Thyroid gland (tissue), 4 donors: ENCODE measurements around the gene CTU1. TPM values are rescaled to one million over a fixed set of nuclear protein-coding genes. Genes with fewer than 3 reads are reported as not detected.
A peak's percentile ranks its signal among the peaks of the same experiment; 100 is the strongest.

Source experiments
- DNase-seq, 2 donors: peaks; one replicate each; pipeline ENCODE4 v3.0.0-alpha.2; 2019
- H3K27ac ChIP-seq, 3 donors: fragments of 200-600 bp; sonication (generic); 1 replicate in 2 of 3; 2 replicates in 1 of 3; pipeline ENCODE4 v1.5.1; 2016 to 2019; ENCODE audit warnings: mild to moderate bottlenecking in 1 of 3, moderate library complexity in 1 of 3
- H3K27me3 ChIP-seq: fragments of 200-600 bp; sonication (generic); one replicate; pipeline ENCODE4 v1.5.1; 2019
- H3K36me3 ChIP-seq, 2 donors: fragments of 200-600 bp; sonication (generic); one replicate each; pipeline ENCODE4 v1.5.1; 2016 to 2019
- H3K4me1 ChIP-seq, 2 donors: fragments of 200-600 bp; sonication (generic); one replicate each; pipeline ENCODE4 v1.5.1; 2017 to 2019
- H3K4me3 ChIP-seq, 3 donors: fragments of 200-600 bp; sonication (generic); replicated peaks in 1 of 3; 1 replicate in 2 of 3; 2 replicates in 1 of 3; pipeline ENCODE4 v1.5.1; 2016; ENCODE audit warnings: mild to moderate bottlenecking in 1 of 3
- H3K9me3 ChIP-seq: fragments of 200-600 bp; sonication (generic); one replicate; pipeline ENCODE4 v1.5.1; 2017
- POLR2A ChIP-seq, 2 donors: fragments of 450-650 bp; IDR thresholded peaks; one replicate each; pipeline ENCODE4 v1.6.1; 2017; ENCODE audit warnings: antibody characterized with exemption in 2 of 2, mild to moderate bottlenecking in 2 of 2, moderate library complexity in 1 of 2
- WGBS, 2 donors: methylation state at CpG; one replicate each; pipeline ENCODE4 v1.1.5; 2017; 5-methylcytosine and 5-hydroxymethylcytosine counted together
- intact Hi-C: fragments of 100-400 bp; cut with DNase I; formaldehyde crosslinking; loops from one replicate; pipeline ENCODE4 v1.15.1; 2023
- total RNA-seq, 4 donors: library from RNA; depleted of rRNA; stranded (reverse); fragments of >200 nt; gene quantifications; one replicate each; pipeline ENCODE4 v1.2.3, GENCODE V29; 2016
- TF ChIP-seq, protein P1 (sequence below), 6 experiments: fragments of 200-600 bp in 3 of 6; fragments of 450-650 bp in 3 of 6; sonication (generic) in 3 of 6; IDR thresholded peaks; one replicate each; pipeline ENCODE4 v1.5.1; 2016 to 2019; ENCODE audit warnings: antibody characterized with exemption in 6 of 6, mild to moderate bottlenecking in 2 of 6, inconsistent platforms in 1 of 6, moderate library complexity in 1 of 6

The CTU1 gene
- total RNA-seq, 4 donors from 2014 or later: 7.5 to 13.6 (median 9.3) TPM

DNA sequence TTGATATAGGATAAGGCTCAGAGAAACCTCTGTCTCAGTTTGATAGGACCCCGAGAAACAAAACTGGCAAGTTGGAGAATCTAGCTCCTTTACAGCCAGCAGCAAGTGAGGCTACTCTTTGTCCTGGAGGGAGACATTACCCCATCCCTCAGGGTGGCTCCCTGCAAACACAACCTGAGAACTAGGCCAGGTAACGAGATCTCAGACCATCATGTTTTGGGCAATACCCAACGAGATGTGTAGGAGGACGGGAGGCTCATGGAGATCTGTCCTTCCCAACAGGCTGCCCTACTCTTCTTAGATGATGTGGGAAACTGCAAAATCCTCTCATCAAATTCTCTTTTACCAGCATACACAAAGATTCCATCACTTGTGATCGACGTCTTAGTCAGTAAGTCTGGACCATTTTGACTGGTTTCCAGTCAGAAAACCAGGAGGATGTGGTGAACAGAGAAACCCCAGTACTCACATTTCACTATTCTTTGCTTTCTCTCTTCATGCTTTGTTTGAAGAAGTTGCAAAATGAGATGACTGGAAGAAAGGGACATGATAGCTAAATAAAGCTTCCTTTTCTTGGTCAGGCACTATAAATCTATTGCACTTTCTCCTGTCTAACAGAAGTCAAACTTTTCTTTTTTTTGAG is 6.0 kb upstream of the CTU1 start:
- WGBS, 2 donors: 80 to 81% methylated on average over 6 of the region's 6 CpGs
- H3K27ac ChIP-seq: no peak overlapping the region
- no peaks in the 10 kb centered on the region for H3K9me3 ChIP-seq
- no peaks in the 10 kb centered on the region for H3K4me1 ChIP-seq
- intact Hi-C loops: no loop called here
- no peak for TF ChIP-seq POLR2A (IDR thresholded peaks at IDR 0.05)
- TF ChIP-seq, protein P1, sequence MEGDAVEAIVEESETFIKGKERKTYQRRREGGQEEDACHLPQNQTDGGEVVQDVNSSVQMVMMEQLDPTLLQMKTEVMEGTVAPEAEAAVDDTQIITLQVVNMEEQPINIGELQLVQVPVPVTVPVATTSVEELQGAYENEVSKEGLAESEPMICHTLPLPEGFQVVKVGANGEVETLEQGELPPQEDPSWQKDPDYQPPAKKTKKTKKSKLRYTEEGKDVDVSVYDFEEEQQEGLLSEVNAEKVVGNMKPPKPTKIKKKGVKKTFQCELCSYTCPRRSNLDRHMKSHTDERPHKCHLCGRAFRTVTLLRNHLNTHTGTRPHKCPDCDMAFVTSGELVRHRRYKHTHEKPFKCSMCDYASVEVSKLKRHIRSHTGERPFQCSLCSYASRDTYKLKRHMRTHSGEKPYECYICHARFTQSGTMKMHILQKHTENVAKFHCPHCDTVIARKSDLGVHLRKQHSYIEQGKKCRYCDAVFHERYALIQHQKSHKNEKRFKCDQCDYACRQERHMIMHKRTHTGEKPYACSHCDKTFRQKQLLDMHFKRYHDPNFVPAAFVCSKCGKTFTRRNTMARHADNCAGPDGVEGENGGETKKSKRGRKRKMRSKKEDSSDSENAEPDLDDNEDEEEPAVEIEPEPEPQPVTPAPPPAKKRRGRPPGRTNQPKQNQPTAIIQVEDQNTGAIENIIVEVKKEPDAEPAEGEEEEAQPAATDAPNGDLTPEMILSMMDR (IDR thresholded peaks at IDR 0.05): no peak
- no peak for DNase-seq
- no peak overlapping the region for H3K4me3 ChIP-seq
- no peaks in the 10 kb centered on the region for H3K36me3 ChIP-seq
- H3K27me3 ChIP-seq: no peaks in the 10 kb centered on the region

DNA sequence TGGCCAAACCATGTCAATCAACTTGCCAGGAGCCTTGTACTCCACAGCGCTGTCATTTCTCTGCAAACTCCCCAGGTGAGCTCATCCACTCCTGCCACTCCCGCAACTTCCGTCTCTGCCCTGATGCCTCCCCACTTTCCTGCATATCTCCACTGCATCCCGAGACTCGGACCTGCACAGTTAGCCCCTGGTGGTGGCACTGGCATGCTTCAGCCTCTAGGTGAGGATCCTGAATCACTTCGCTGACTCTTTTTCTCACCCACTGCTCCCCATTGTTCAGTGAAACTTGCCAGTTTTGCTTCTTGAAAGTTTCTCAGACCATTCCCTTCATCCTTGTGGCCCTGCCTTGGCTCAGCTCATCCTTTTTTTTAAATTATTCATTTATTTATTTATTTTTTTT is 3.4 kb upstream of the CTU1 start:
- 29 to 43% methylated on average over 6 of the region's 6 CpGs for WGBS, 2 donors
- intact Hi-C loops: no loop called here
- H3K27me3 ChIP-seq: no peaks in the 10 kb centered on the region
- no peaks in the 10 kb centered on the region for H3K36me3 ChIP-seq
- H3K9me3 ChIP-seq: no peaks in the 10 kb centered on the region
- TF ChIP-seq, protein P1 (IDR thresholded peaks at IDR 0.05): no peak
- no peak for TF ChIP-seq POLR2A (IDR thresholded peaks at IDR 0.05)
- no peak overlapping the region for H3K4me3 ChIP-seq
- no peak overlapping the region for H3K27ac ChIP-seq
- peaks cover 10 to 17% of the 10 kb centered on the region in 2 donors for H3K4me1 ChIP-seq
- DNase-seq: no peak

GRCh38 chr19:51110666-51110971 is 2.4 kb upstream of the CTU1 start:
- no peaks in the 10 kb centered on the region for H3K36me3 ChIP-seq

DNA sequence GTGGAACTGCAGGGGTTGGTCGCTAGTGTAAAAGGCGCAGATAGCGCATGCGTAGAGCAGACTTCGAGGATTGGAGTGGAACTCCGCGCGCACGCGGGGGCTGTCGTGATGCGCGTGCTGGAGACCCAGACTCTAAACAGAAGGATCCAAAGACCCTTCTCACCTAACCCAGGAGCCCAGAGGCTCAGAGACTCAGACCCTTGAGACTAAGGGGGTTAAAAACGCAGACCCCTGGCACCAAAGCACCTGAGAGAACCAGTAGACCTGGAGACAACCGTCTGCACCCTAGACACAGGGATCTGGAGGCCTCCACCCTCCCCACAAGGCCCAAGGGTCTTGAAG is 567 bp upstream of the CTU1 start:
- no peak for DNase-seq
- no peaks in the 10 kb centered on the region for H3K27me3 ChIP-seq
- peak overlapping the region in 2 of 3 donors; percentile 28 to 66 for H3K4me3 ChIP-seq
- TF ChIP-seq POLR2A (IDR thresholded peaks at IDR 0.05): no peak
- TF ChIP-seq, protein P1 (IDR thresholded peaks at IDR 0.05): peak in 1 of 6 experiments; percentile 11
- no peaks in the 10 kb centered on the region for H3K9me3 ChIP-seq
- H3K27ac ChIP-seq: peak overlapping the region in 1 of 3 donors; percentile 4
- peaks cover 0 to 3% of the 10 kb centered on the region in 2 donors for H3K36me3 ChIP-seq
- intact Hi-C loops: loop anchor here (5.0 kb wide), 2 partner anchors 386 to 489 kb away; partner anchors contain the start of gene CLEC11A
- H3K4me1 ChIP-seq: peaks cover 10 to 17% of the 10 kb centered on the region in 2 donors
- 1 to 2% methylated on average over 13 to 15 of the region's 15 CpGs for WGBS, 2 donors

More at GRCh38 chr19:51110666-51110971, 2.4 kb upstream of the CTU1 start:
- H3K4me3 ChIP-seq: no peak overlapping the region
- TF ChIP-seq POLR2A (IDR thresholded peaks at IDR 0.05): no peak
- TF ChIP-seq, protein P1 (IDR thresholded peaks at IDR 0.05): no peak
- H3K4me1 ChIP-seq: peaks cover 10 to 17% of the 10 kb centered on the region in 2 donors
- DNase-seq: no peak
- no peaks in the 10 kb centered on the region for H3K27me3 ChIP-seq
- 54 to 59% methylated on average over 1 of the region's 1 CpG for WGBS, 2 donors
- no peak overlapping the region for H3K27ac ChIP-seq
- no peaks in the 10 kb centered on the region for H3K9me3 ChIP-seq
- intact Hi-C loops: no loop called here

DNA sequence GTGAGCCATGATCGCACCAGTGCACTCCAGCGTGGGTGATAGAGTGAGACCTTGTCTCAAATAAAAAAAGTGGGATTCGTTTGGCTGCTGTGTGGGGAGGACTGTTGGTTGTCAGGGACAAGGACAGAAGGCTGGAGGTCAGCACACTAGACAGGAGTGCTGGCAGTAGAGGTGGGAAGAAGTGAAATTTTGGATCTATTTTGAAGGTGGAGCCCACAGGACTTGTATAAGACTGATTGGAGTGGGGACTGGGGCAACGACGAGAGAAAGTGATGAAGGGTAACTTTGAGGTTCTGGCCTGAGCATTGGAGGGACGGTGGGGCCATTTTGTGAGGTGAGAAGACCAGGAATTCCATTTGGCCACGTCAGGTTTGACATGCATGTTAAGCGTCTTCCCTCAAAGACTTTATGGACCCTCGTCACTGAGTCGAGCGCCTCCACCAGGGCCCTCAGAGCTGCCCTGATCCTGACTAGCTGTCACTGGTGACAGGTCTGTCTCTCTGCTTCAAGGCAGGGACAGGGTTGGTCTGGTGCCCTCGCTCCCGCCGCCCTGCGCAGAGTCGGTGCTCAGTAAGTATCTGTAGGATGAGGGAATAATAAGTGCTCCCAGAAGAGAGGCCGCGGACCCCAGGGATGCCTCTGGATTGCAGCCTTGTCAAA is 673 bp downstream of the CTU1 start:
- DNase-seq: no peak

More for the DNA sequence above, 673 bp downstream of the CTU1 start:
- Histone ChIP-seq H3K9me3 (no peaks in the 10 kb centered on the region), H3K36me3 (peaks cover 0 to 9% of the 10 kb centered on the region in 2 donors), H3K4me1 (peaks cover 10 to 17% of the 10 kb centered on the region in 2 donors), H3K4me3 (peak overlapping the region; percentile 58 to 66 (median 61)), H3K27ac (no peak overlapping the region), H3K27me3 (no peaks in the 10 kb centered on the region)
- TF ChIP-seq POLR2A (IDR thresholded peaks at IDR 0.05): no peak
- TF ChIP-seq, protein P1 (IDR thresholded peaks at IDR 0.05): no peak
- WGBS, 2 donors: 17 to 18% methylated on average over 18 of the region's 18 CpGs
- intact Hi-C loops: loop anchor here (5.0 kb wide), 2 partner anchors 385 to 490 kb away; partner anchors contain the start of gene CLEC11A
